Pons (tissue), 1 donor: Measurements from ENCODE around the gene PLEKHH1.

Experiments
- DNase-seq: peaks from one replicate; pipeline ENCODE4 v3.0.0-alpha.2; 2016; ENCODE audit warnings: low spot score

The PLEKHH1 gene

DNA sequence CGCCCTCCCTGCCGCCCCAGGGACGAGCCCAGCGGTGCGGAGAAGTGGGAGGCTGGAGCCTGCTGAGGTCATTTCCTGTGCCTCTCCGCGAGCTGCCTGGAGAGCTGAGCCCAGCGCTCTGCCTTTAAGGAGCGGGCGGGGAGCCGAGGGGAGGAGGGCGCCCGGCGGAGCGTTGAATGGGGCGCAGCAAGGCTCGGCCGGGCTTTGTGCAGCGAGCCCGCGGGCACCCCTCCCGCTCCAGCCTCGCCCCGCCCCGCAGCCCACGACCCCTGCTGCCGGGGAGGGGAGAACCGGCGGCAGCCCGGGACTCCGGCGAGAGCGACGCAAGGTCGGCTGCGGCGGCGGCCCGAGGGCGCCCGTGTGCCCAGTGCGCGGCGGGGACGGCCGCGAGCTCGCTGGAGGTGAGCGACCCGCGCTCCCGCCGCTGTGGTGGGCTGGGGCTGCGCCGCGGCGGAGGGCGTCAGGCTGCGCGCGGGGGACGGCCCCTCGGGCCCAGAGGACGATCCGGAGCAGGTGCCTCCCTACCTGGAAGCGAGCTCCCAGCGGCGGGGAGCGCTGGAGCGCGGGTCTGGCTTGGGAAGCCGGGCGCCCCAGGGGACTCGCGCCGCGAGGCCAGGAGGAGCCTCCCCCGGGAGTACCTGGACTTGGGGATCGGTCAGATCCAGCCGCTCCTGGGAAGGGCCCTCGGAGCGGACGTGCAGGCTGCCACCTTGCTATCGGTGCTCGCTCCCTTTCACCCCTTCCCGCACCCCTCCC lies at the start of gene PLEKHH1:
PLEKHH1 (plus strand) TSS at position 293 of the 756 bp plus-strand sequence. CDS start 8,578 bp downstream, outside the sequence.
- peak; percentile 92 for DNase-seq

- no peak for DNase-seq
Observed at GRCh38 chr14:67483579-67484285, 49.4 kb upstream of the PLEKHH1 start.

GRCh38 chr14:67485501-67486095 lies 47.5 kb upstream of the PLEKHH1 start:
- DNase-seq: no peak

DNA sequence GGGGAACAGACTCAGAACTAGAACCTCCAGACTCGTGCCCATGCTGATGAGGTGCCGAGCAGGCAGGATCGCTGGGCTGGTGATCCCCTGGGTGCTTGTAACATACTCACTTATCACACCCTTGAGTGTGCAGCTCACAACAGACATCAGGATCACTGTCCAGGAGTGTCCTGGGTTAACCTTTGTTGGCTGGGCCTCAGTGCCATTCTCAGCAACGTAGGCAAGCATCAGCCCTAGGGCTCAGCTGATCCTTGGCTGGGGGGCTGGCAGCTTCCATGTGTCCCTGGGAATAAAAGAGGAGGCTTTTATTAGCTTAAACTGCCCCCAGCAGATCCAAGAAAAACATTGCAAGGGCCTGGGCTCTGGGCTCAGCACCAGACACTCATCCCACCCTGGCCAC lies 46.2 kb upstream of the PLEKHH1 start:
- DNase-seq: no peak

- no peak for DNase-seq
Observed at GRCh38 chr14:67487332-67487731, 45.8 kb upstream of the PLEKHH1 start.

GRCh38 chr14:67487937-67488893 lies 44.9 kb upstream of the PLEKHH1 start, which contains the start of gene TMEM229B:
TSS of gene TMEM229B (minus strand) at chr14:67488721. CDS start at chr14:67473923, 14,798 bp downstream.
- peak; percentile 51 for DNase-seq

- DNase-seq: no peak
Observed at GRCh38 chr14:67490196-67490595, 42.9 kb upstream of the PLEKHH1 start.

DNA sequence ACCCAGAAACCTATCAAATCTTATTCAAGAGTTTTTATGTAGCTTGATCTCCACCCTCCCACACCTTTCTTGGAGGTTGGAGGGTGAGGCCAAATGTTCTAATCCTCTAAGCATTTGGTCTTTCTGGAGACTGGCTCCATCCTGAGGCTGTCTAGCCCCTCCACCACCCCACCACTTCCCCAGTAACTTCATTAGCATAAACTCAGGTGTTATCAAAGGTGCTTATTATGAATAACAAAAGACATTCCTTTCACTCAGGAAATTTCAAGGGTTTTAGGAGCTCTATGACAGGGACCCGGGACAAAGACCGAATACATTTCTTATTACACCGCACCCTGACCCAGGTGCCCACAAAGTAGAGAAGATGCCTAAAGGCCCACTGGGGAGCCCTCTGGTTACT lies 41.8 kb upstream of the PLEKHH1 start:
- DNase-seq: no peak

DNA sequence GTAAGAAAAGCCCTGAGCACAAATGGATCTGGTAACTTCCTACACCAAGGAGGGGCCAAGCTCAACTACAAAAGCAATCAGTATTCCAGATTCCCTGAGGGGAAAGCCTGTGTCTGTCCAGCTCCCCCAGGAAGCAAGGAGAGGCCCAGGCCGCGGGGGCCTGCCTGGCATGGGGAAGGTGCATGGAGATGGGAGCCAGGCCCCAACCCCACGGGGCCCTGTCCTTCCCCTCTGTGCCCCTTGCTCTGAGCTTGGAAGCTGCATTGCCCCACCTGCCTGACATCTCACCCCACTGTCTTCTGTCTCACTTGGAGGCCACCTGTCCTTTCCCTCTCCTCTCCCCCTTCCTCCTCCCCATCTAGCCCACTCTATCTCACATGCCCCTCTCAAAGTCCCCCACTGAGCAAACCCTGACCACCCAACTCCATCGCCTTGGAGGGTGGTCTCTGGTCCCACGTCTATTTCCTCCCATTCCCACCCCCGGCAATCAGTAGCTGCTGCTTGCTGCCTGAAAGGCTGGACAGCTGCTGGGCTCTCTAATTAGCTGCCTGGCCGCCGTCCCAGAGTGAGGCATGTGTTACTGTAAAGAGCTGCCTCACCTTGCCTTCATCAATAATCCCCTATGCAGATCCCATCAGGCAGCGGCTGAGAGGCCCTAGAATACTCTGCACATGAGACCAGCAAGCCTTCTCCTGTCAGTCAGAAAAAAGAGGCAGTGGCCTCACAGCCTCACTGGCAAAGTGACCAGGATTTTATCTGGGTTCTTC lies 41.2 kb upstream of the PLEKHH1 start:
- DNase-seq: no peak

- DNase-seq: no peak
Observed at GRCh38 chr14:67492538-67492937, 40.6 kb upstream of the PLEKHH1 start.

DNA sequence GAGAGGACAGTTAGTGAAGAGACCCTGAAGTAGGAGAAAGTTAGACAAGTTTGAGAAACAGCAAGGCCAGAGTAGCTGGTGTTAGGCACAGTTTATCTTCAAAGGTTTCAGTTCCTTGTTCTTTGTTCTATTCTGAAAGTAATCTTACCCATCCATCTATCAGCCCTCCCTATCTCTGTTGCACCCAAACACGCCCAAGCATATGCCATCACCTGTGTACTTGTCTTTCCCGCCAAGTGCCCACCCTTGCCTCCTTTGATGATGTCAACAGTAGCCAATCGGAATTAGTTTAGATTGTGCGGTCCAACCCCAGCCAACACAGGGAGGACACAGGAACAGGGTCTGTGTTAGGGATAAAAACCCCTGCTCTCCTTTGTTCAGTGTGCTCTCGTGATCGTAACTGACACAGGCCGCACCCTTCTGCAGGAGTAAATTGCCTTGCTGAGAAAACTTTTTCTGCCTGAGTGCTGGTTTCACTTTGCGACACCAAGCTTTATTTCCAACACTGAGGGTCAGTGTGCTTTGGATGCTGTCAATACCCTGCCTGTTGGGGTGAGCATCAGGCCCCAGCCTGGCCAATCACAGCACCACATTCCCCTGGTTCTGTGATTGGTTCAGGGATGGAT lies 39.9 kb upstream of the PLEKHH1 start:
- no peak for DNase-seq

DNA sequence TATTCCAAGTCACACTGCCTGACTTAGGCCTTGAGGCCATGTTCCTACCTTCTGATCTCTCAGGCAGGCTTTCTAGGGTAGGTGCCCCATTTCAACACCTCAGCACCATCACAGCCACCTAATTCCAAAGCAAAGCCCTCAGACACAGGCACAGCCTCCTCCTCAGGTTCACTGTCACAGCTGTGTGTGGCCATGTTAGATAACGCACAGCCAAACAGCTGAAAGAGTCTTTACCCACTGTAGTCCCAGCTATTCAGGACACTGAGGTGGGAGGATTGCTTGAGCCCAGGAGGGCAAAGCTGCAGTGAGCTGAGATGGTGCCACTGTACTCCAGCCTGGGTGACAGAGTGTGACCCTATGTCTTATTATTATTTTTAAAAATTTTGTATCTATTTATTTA lies 37.3 kb upstream of the PLEKHH1 start:
- DNase-seq: no peak

DNA sequence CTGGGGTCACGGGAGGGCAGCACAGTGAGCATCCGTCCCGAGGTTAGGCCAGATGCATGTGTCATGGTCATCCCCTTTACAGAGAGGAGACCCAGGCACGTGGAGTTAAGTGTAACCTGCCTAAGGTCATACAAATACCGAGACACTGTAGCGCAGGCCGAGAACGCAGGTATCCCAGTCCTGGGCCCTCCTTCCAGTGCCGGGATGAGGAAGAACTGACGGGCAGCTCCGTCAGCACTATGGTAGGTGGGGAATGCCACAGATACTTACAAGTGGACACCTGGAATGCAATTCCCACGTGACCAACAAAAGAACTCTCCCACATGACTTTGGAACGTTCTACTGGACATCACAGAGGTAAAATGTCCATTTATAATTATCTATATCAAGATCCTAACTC lies 35.9 kb upstream of the PLEKHH1 start:
- DNase-seq: no peak

GRCh38 chr14:67497716-67498115 lies 35.4 kb upstream of the PLEKHH1 start:
- no peak for DNase-seq

- no peak for DNase-seq
Observed at GRCh38 chr14:67500981-67501380, 32.1 kb upstream of the PLEKHH1 start.

GRCh38 chr14:67501670-67502069 lies 31.4 kb upstream of the PLEKHH1 start:
- DNase-seq: no peak

DNA sequence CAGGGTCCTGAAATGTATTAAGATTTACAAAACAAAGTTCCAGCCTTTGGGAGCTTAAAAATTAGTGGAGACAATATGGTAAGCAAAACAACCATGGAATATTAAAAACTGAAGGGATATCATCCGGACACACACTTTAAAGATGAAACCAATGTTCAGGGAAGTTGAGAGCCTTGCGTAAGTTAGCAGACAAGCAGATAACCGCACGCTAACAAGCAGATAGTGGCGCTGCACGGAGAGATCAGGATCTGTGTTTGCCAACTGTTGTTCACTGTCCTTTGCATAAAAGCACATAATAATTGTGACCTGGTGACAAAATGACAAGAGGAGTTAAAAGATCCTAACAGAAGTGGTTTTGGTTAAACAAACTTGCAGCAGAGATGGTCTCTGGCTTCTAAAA lies 30.2 kb upstream of the PLEKHH1 start:
- DNase-seq: no peak

DNA sequence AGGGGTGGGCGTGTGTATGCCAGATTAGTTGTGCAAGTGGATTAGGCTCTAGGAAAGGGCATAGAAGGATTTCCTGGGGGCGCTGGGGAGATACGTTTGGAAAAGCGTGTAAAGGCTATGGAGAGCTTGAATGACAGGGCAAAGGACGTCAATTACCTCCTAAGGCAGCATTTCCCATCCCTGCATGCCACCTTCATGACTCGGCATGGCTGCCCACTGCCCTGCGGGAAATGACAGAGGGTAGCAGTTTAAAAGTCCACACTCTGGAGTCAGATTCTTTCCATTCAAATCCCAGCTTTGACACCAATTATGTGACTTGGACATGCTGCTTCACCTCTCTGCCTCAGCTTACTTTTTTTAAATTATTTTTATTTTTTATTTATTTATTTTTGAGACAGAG lies 29.8 kb upstream of the PLEKHH1 start:
- no peak for DNase-seq

- DNase-seq: no peak
Observed at GRCh38 chr14:67505254-67505653, 27.8 kb upstream of the PLEKHH1 start.

DNA sequence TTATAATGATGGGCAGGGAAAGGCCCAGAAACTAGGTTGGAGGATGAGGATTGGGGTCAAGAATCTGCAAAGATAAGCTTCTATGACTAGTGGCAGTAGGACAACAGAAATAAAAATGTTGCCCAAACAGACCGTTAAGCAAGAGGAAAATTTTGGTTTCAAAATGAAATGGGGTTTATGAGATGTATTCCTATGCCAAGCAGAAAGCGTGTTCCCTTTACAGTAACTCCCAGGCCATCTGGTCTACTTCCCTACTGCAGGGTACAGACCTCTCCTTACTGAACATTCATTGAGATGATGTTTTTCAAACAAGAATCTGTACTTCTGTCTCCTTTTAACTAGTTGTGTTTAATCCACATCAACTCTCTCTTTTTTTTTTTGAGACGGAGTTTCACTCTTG lies 24.1 kb upstream of the PLEKHH1 start:
- no peak for DNase-seq

- DNase-seq: no peak
Observed at GRCh38 chr14:67510121-67510520, 23.0 kb upstream of the PLEKHH1 start.
